DND-41 (cell line): ENCODE results near the gene SLC22A7.

Experiments used
- ATAC-seq: fragments of 200-7000 bp; cut with Tn5 transposase; 3 replicates; pipeline ENCODE4 v1.9.1; 2021; ENCODE audit warnings: low read depth; ENCODE audit not compliant: insufficient read depth
- DNase-seq: peaks from one replicate; pipeline ENCODE4 v3.0.0-alpha.2; 2020
- H2AFZ ChIP-seq: 2 replicates; pipeline ENCODE4 v1.6.0; 2012; ENCODE audit warnings: low read depth, low read length
- H3K27ac ChIP-seq: 2 replicates; pipeline ENCODE4 v1.5.1; 2012; ENCODE audit warnings: low read length, inconsistent platforms
- H3K27me3 ChIP-seq: fragments of 200-600 bp; sonication (generic); 2 replicates; pipeline ENCODE4 v1.6.0; 2012; ENCODE audit warnings: low read length, mild to moderate bottlenecking, inconsistent platforms; ENCODE audit not compliant: insufficient read depth, poor library complexity
- H3K36me3 ChIP-seq: 2 replicates; pipeline ENCODE4 v1.5.1; 2012; ENCODE audit warnings: low read length, inconsistent platforms; ENCODE audit not compliant: insufficient read depth
- H3K4me1 ChIP-seq: 2 replicates; pipeline ENCODE4 v1.5.1; 2012; ENCODE audit warnings: mild to moderate bottlenecking, low read length; ENCODE audit not compliant: insufficient read depth
- H3K4me2 ChIP-seq: 2 replicates; pipeline ENCODE4 v1.6.0; 2012; ENCODE audit warnings: mild to moderate bottlenecking, moderate library complexity, low read length, inconsistent platforms; ENCODE audit not compliant: insufficient read depth
- H3K4me3 ChIP-seq, 2 experiments: fragments of 200-600 bp in 1 of 2; shearing (Covaris generic) in 1 of 2; 2 replicates each; pipeline ENCODE4 v1.5.1; 2012 to 2016; ENCODE audit warnings: inconsistent platforms in 2 of 2, low read length in 2 of 2, mild to moderate bottlenecking in 2 of 2, low read depth in 1 of 2, moderate library complexity in 1 of 2
- H3K79me2 ChIP-seq: 2 replicates; pipeline ENCODE4 v1.6.0; 2012; ENCODE audit warnings: low read length, inconsistent platforms; ENCODE audit not compliant: insufficient read depth
- H3K9ac ChIP-seq: 2 replicates; pipeline ENCODE4 v1.6.0; 2012; ENCODE audit warnings: low read depth, mild to moderate bottlenecking, inconsistent platforms, low read length, moderate library complexity
- H3K9me3 ChIP-seq: 2 replicates; pipeline ENCODE4 v1.5.1; 2012; ENCODE audit warnings: low read length, moderate library complexity, mild to moderate bottlenecking, inconsistent platforms; ENCODE audit not compliant: insufficient read depth, severe bottlenecking
- H4K20me1 ChIP-seq: 2 replicates; pipeline ENCODE4 v1.6.0; 2012; ENCODE audit warnings: low read length; ENCODE audit not compliant: insufficient read depth
- EZH2 ChIP-seq: IDR thresholded peaks from 3 replicates; pipeline ENCODE4 v1.6.1; 2012; ENCODE audit warnings: borderline replicate concordance, low read depth, mild to moderate bottlenecking, moderate library complexity, low read length, inconsistent platforms; ENCODE audit not compliant: severe bottlenecking
- TF ChIP-seq, protein P1 (sequence below): IDR thresholded peaks from 2 replicates; pipeline ENCODE4 v1.5.1; 2012; ENCODE audit warnings: borderline replicate concordance, low read length, moderate library complexity, mild to moderate bottlenecking; ENCODE audit not compliant: poor library complexity, severe bottlenecking; ENCODE audit errors: extremely low read depth

The SLC22A7 gene

DNA sequence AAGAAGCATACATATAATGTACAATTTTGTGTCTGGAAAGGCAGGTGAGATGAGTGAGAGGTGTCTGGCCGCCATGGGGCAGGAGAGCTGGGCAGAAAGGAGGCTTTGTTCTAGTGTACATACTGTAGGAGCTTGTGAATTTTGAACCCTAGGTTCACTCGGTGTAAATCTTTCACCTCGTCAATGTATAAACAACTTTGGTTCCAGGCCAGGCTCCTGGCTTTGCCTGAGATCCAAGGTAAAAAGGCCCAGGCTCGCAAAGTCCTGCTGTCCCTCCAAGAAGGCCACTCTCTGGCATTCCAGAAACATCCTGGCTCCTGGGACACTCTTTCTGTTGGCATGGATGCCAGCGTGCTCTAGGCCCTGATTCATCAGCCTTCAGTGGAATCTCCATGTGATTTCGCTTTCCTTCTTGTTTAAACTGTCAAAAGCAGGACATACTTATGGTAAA is 7.1 kb upstream of the SLC22A7 start:
- no peak overlapping the region for H3K9ac ChIP-seq
- H4K20me1 ChIP-seq = no peaks in the 10 kb centered on the region
- H3K4me2 ChIP-seq = no peak overlapping the region
- ATAC-seq = no peak
- no peaks in the 10 kb centered on the region for H3K79me2 ChIP-seq
- H3K27ac ChIP-seq = no peak overlapping the region
- no peak for DNase-seq
- H3K36me3 ChIP-seq = no peaks in the 10 kb centered on the region
- no peaks in the 10 kb centered on the region for H3K27me3 ChIP-seq
- H3K9me3 ChIP-seq = no peaks in the 10 kb centered on the region
- H3K4me3 ChIP-seq = no peak overlapping the region
- H3K4me1 ChIP-seq = no peaks in the 10 kb centered on the region
- no peak overlapping the region for H2AFZ ChIP-seq
- TF ChIP-seq EZH2 = no peak
- TF ChIP-seq, protein P1, sequence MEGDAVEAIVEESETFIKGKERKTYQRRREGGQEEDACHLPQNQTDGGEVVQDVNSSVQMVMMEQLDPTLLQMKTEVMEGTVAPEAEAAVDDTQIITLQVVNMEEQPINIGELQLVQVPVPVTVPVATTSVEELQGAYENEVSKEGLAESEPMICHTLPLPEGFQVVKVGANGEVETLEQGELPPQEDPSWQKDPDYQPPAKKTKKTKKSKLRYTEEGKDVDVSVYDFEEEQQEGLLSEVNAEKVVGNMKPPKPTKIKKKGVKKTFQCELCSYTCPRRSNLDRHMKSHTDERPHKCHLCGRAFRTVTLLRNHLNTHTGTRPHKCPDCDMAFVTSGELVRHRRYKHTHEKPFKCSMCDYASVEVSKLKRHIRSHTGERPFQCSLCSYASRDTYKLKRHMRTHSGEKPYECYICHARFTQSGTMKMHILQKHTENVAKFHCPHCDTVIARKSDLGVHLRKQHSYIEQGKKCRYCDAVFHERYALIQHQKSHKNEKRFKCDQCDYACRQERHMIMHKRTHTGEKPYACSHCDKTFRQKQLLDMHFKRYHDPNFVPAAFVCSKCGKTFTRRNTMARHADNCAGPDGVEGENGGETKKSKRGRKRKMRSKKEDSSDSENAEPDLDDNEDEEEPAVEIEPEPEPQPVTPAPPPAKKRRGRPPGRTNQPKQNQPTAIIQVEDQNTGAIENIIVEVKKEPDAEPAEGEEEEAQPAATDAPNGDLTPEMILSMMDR = no peak

DNA sequence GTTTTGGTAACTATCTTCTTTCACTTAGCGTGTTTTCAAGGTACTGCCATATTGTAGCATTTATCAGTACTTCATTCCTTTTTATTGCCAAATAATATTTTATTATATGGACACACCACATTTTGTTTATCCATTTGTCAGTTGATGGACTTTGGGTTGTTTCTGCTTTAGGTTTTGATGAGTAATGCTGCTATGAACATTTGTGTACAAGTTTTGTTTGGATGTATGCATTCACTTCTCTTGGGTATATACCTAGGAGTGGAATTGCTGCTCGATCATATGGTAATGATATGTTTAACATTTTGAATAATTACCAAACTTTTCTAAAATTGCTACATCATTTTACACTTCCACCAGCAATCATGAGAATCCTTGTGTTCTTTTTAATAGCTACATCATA is 6.4 kb upstream of the SLC22A7 start:
- no peak for DNase-seq
- no peaks in the 10 kb centered on the region for H3K4me1 ChIP-seq
- no peaks in the 10 kb centered on the region for H3K79me2 ChIP-seq
- H3K9me3 ChIP-seq = no peaks in the 10 kb centered on the region
- no peak overlapping the region for H2AFZ ChIP-seq
- TF ChIP-seq, protein P1 = no peak
- TF ChIP-seq EZH2 = no peak
- no peaks in the 10 kb centered on the region for H4K20me1 ChIP-seq
- no peak overlapping the region for H3K4me2 ChIP-seq
- H3K9ac ChIP-seq = no peak overlapping the region
- no peak overlapping the region for H3K27ac ChIP-seq
- H3K4me3 ChIP-seq = no peak overlapping the region
- ATAC-seq = no peak
- H3K36me3 ChIP-seq = no peaks in the 10 kb centered on the region
- peaks cover 4% of the 10 kb centered on the region for H3K27me3 ChIP-seq

DNA sequence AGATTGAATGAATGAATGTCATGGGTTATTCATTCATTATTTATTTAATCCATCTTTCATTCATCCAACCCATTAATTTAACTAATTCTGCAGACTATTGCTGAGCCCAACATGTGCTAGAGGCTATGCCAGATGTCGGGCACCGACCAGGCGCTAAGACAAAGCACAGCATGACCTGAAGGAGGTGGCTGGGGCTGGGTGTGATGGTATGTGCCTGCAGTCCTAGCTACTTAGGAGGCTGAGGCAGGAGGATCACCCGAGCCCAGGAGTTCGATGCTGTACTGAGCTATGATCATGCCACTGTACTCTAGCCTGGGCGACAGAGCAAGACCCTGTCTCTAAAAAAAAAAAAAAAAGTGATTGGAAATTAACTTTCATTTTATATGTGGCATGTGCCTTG is 5.7 kb upstream of the SLC22A7 start:
- no peaks in the 10 kb centered on the region for H3K4me1 ChIP-seq
- peaks cover 8% of the 10 kb centered on the region for H3K27me3 ChIP-seq
- H3K27ac ChIP-seq = no peak overlapping the region
- H2AFZ ChIP-seq = no peak overlapping the region
- no peaks in the 10 kb centered on the region for H3K36me3 ChIP-seq
- ATAC-seq (no peak), DNase-seq (no peak)
- TF ChIP-seq, protein P1 = no peak
- TF ChIP-seq EZH2 = no peak
- H3K4me2 ChIP-seq = no peak overlapping the region
- H3K9me3 ChIP-seq = no peaks in the 10 kb centered on the region
- no peak overlapping the region for H3K9ac ChIP-seq
- no peaks in the 10 kb centered on the region for H3K79me2 ChIP-seq
- H4K20me1 ChIP-seq = no peaks in the 10 kb centered on the region
- no peak overlapping the region for H3K4me3 ChIP-seq

DNA sequence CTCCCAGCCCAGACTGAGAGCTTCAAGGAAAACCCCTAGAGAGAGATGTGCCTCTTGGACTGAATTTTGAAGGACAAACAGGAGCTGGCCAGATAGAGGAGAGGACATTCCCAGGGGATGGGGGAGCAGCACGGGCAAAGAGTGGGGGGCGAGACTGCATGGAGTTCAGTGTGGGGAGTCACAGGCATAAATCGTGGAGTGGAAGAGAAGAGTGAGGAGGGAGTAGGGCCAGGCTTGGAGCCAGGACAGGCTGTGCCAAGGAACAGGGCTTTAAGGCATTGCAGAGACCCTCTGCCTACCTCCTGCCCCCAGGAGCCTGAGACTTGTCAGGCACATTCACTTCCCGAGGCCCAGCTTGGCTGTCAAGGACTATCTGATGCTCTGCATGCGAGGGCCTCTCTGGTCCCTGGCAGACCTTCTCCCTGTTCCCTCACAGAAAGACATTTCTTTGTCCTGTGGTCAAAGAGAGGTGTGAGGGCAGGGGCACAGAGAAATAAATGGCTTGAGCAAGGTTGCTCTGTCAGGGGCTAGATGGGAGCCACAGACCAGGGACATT is 5.2 kb upstream of the SLC22A7 start:
- no peak overlapping the region for H3K4me2 ChIP-seq
- H2AFZ ChIP-seq = no peak overlapping the region
- DNase-seq (no peak), ATAC-seq (no peak)
- no peak overlapping the region for H3K27ac ChIP-seq
- peaks cover 8% of the 10 kb centered on the region for H3K27me3 ChIP-seq
- H3K9ac ChIP-seq = no peak overlapping the region
- no peaks in the 10 kb centered on the region for H3K9me3 ChIP-seq
- no peaks in the 10 kb centered on the region for H3K4me1 ChIP-seq
- H4K20me1 ChIP-seq = no peaks in the 10 kb centered on the region
- no peaks in the 10 kb centered on the region for H3K79me2 ChIP-seq
- TF ChIP-seq, protein P1 = no peak
- TF ChIP-seq EZH2 = no peak
- H3K4me3 ChIP-seq = no peak overlapping the region
- H3K36me3 ChIP-seq = no peaks in the 10 kb centered on the region
